K562 (cell line): ENCODE results near the gene TTC31. TPM values are rescaled to one million over a fixed set of nuclear protein-coding genes. Genes with fewer than 3 reads are reported as not detected.
A peak's percentile ranks its signal among the peaks of the same experiment; 100 is the strongest.

Source experiments
- ATAC-seq: fragments of 200-7000 bp; cut with Tn5 transposase; 3 replicates; pipeline ENCODE4 v1.9.1; 2020; ENCODE audit warnings: moderate library complexity
- BruUV-seq: library from RNA; stranded (reverse); fragments of 400-500 nt; replicated peaks from 2 replicates; lab custom pipeline; 2021; lab: Mats Ljungman, UMichigan
- CTCF ChIA-PET: fragments of 300-600 bp; formaldehyde crosslinking; extraction: SDS; loops from one replicate; lab custom pipeline; 2021; ENCODE audit warnings: low intra/inter-chr PET ratio; lab: Yijun Ruan, JAX
- POLR2A ChIA-PET: fragments of 300-600, 350-650 bp; sonication (Branson Sonifier 250); formaldehyde crosslinking; extraction: SDS; loops from one replicate; lab custom pipeline; 2021; ENCODE audit warnings: antibody characterized with exemption, inconsistent platforms; lab: Yijun Ruan, JAX
- DNase-seq, 4 experiments: peaks; one replicate each; pipeline versions ENCODE4 v3.0.0 to v3.0.0-alpha.2; 2011 to 2018; ENCODE audit warnings: low spot score in 3 of 4, mixed read lengths in 3 of 4; ENCODE audit errors: extremely low read depth in 1 of 4
- FAIRE-seq: peaks from 2 replicates; lab custom pipeline; 2011; peaks lifted over from hg19 to GRCh38; lab: Jason Lieb, UNC
- H2AFZ ChIP-seq: 2 replicates; pipeline ENCODE4 v1.6.0; 2011; ENCODE audit warnings: low read depth, low read length, control low read depth, inconsistent platforms
- H3K27ac ChIP-seq: fragments of 200-600 bp; 3 replicates; pipeline ENCODE4 v1.8.0; 2011; ENCODE audit warnings: low read depth, mild to moderate bottlenecking, control low read depth, inconsistent platforms, low read length, moderate library complexity, mixed read lengths; ENCODE audit errors: extremely low read depth
- H3K27me3 ChIP-seq, 2 experiments: fragments of 300-600 bp in 1 of 2; 2 replicates in 1 of 2; 3 replicates in 1 of 2; pipeline versions ENCODE4 v1.6.0 to v1.8.0; 2011; ENCODE audit warnings: inconsistent platforms in 2 of 2, low read length in 2 of 2, mild to moderate bottlenecking in 1 of 2, mixed read lengths in 1 of 2, moderate library complexity in 1 of 2; ENCODE audit not compliant: control insufficient read depth in 2 of 2, insufficient read depth in 2 of 2
- H3K36me3 ChIP-seq: fragments of 300-600 bp; 3 replicates; pipeline ENCODE4 v1.8.0; 2011; ENCODE audit warnings: mild to moderate bottlenecking, low read length, inconsistent platforms; ENCODE audit not compliant: control insufficient read depth, insufficient read depth
- H3K4me1 ChIP-seq, 2 experiments: fragments of 200-600 bp in 1 of 2; replicated peaks in 1 of 2; 2 replicates in 1 of 2; 3 replicates in 1 of 2; pipeline versions ENCODE4 v1.5.1 to v1.8.0; 2011; ENCODE audit warnings: inconsistent platforms in 2 of 2, low read length in 2 of 2, mild to moderate bottlenecking in 1 of 2, mixed read lengths in 1 of 2, moderate library complexity in 1 of 2; ENCODE audit not compliant: control insufficient read depth in 2 of 2, insufficient read depth in 2 of 2
- H3K4me2 ChIP-seq: 2 replicates; pipeline ENCODE4 v1.6.1; 2011; ENCODE audit warnings: low read length, control low read depth, inconsistent platforms, mixed read lengths; ENCODE audit not compliant: insufficient read depth
- H3K4me3 ChIP-seq: fragments of 200-600 bp; sonication (generic), shearing (Covaris generic); 2 replicates; pipeline ENCODE4 v1.5.1; 2016; ENCODE audit warnings: control low read depth, inconsistent platforms
- H3K79me2 ChIP-seq: fragments of 200-600 bp; 3 replicates; pipeline ENCODE4 v1.8.0; 2011; ENCODE audit warnings: low read length, inconsistent platforms; ENCODE audit not compliant: control insufficient read depth, insufficient read depth
- H3K9ac ChIP-seq, 2 experiments: 2 replicates each; pipeline versions ENCODE4 v1.6.0 to v1.6.1; 2011; ENCODE audit warnings: low read depth in 2 of 2, low read length in 2 of 2, control low read depth in 1 of 2, inconsistent platforms in 1 of 2, mild to moderate bottlenecking in 1 of 2, mixed read lengths in 1 of 2; ENCODE audit not compliant: insufficient read depth in 1 of 2
- H3K9me1 ChIP-seq: one replicate; pipeline ENCODE4 v1.6.0; 2011; ENCODE audit warnings: inconsistent platforms, mild to moderate bottlenecking, low read length, moderate library complexity; ENCODE audit not compliant: control insufficient read depth, insufficient read depth
- H3K9me3 ChIP-seq: replicated peaks from 2 replicates; pipeline ENCODE4 v1.5.1; 2011; ENCODE audit warnings: low read depth, low read length, inconsistent platforms; ENCODE audit not compliant: control insufficient read depth, insufficient read depth
- H4K20me1 ChIP-seq: replicated peaks from 2 replicates; pipeline ENCODE4 v1.6.1; 2011; ENCODE audit warnings: low read length, inconsistent platforms, mixed read lengths; ENCODE audit not compliant: control insufficient read depth, insufficient read depth
- CCNT2 ChIP-seq: IDR thresholded peaks from 2 replicates; pipeline ENCODE4 v1.6.1; 2011; ENCODE audit warnings: borderline replicate concordance, low read depth, mild to moderate bottlenecking, moderate library complexity, mixed read lengths, low read length; ENCODE audit not compliant: insufficient read length; ENCODE audit errors: extremely low read depth
- CHD2 ChIP-seq: IDR thresholded peaks from 2 replicates; pipeline ENCODE4 v1.6.1; 2011; ENCODE audit warnings: low read depth, low read length
- DNMT1 ChIP-seq: fragments of 450-650 bp; IDR thresholded peaks from 2 replicates; pipeline ENCODE4 v1.6.1; 2016; ENCODE audit warnings: antibody characterized with exemption, mild to moderate bottlenecking
- ETV6 ChIP-seq, 3 experiments: fragments of 150-350 bp in 1 of 3; sonication (generic) in 1 of 3; formaldehyde crosslinking in 1 of 3; IDR thresholded peaks; 2 replicates each; pipeline versions ENCODE4 v1.6.1 to v1.8.0; 2014 to 2022; ENCODE audit warnings: borderline replicate concordance in 2 of 3, low read depth in 2 of 3, antibody characterized with exemption in 1 of 3, low read length in 1 of 3, mild to moderate bottlenecking in 1 of 3, missing genetic modification reagents in 1 of 3
- HDAC1 ChIP-seq, 2 experiments: fragments of 450-650 bp; IDR thresholded peaks; 2 replicates each; pipeline ENCODE4 v1.6.1; 2016 to 2017; ENCODE audit warnings: inconsistent platforms in 1 of 2, mild to moderate bottlenecking in 1 of 2, moderate library complexity in 1 of 2
- HMGXB4 ChIP-seq: sonication (generic); formaldehyde crosslinking; IDR thresholded peaks from 2 replicates; pipeline ENCODE4 v1.8.1; 2023; ENCODE audit warnings: mild to moderate bottlenecking, missing genetic modification reagents
- POLR2A ChIP-seq: fragments of 450-650 bp; conservative IDR thresholded peaks from 2 replicates; pipeline ENCODE4 v1.6.1; 2016
- RAD51 ChIP-seq: fragments of 450-650 bp; IDR thresholded peaks from 2 replicates; pipeline ENCODE4 v1.7.1; 2016; ENCODE audit warnings: low read depth, mild to moderate bottlenecking, borderline replicate concordance
- RB1 ChIP-seq: fragments of 450-650 bp; IDR thresholded peaks from 2 replicates; pipeline ENCODE4 v1.6.1; 2017; ENCODE audit warnings: low read depth, mild to moderate bottlenecking
- TFE3 ChIP-seq: fragments of 450-650 bp; formaldehyde crosslinking; IDR thresholded peaks from 2 replicates; pipeline ENCODE4 v1.4.0; 2020; ENCODE audit warnings: mild to moderate bottlenecking, mixed read lengths
- THRAP3 ChIP-seq: fragments of 450-650 bp; IDR thresholded peaks from 2 replicates; pipeline ENCODE4 v1.6.1; 2016; ENCODE audit warnings: mild to moderate bottlenecking, inconsistent platforms, borderline replicate concordance
- USF2 ChIP-seq: sonication (generic); formaldehyde crosslinking; IDR thresholded peaks from 2 replicates; pipeline ENCODE4 v1.5.0; 2020; ENCODE audit warnings: missing genetic modification reagents
- ZNF280A ChIP-seq: fragments of 450-650 bp; IDR thresholded peaks from 2 replicates; pipeline ENCODE4 v1.6.1; 2018; ENCODE audit warnings: mild to moderate bottlenecking, low read depth; ENCODE audit not compliant: partially characterized antibody
- WGBS: fragments of 100-300 bp; shearing (Covaris generic); methylation state at CpG from one replicate; pipeline ENCODE4 v1.1.6; 2016; ENCODE audit warnings: low coverage, mixed read lengths; ENCODE audit not compliant: insufficient coverage; ENCODE audit errors: missing lambda C conversion rate; 5-methylcytosine and 5-hydroxymethylcytosine counted together
- in situ Hi-C: fragments of 300-500 bp; cut with MboI; formaldehyde crosslinking; loops from 4 replicates; pipeline ENCODE4 v1.15.0; 2018; ENCODE audit warnings: inconsistent platforms, mixed read lengths
- intact Hi-C: fragments of 100-400 bp; cut with micrococcal nuclease; formaldehyde crosslinking; loops from 2 replicates; pipeline ENCODE4 v1.14.2; 2022
- polyA plus RNA-seq, 8 experiments: library from polyadenylated mRNA; depleted of rRNA in 4 of 8; stranded (reverse) in 5 of 8; unstranded in 3 of 8; fragments of >200 nt; fragmentation: Nextera tagmentation in 2 of 8; fragmentation: Illumina TruSeq in 1 of 8; extraction: Ambion mirVana in 2 of 8; extraction: Trizol in 1 of 8; gene quantifications; 2 replicates each; pipeline versions ENCODE4 v1.2.1 to v1.2.3, GENCODE V29; 2011 to 2014; ENCODE audit warnings: inconsistent platforms in 1 of 8, missing spikeins in 1 of 8
- total RNA-seq, 7 experiments: library from RNA; depleted of rRNA in 6 of 7; stranded (reverse); fragments of >200 nt in 6 of 7; fragmentation: Illumina TruSeq in 2 of 7; extraction: Trizol in 2 of 7; gene quantifications; 2 replicates each; pipeline versions ENCODE4 v1.2.1 to v1.2.3, GENCODE V29; 2011 to 2021; ENCODE audit warnings: low replicate concordance in 1 of 7

TTC31 gene
- total and polyA plus RNA-seq, 9 of the 15 experiments (the other 6 are each of a cell fraction or from before 2014, with no cell fraction given), result 4.7 to 30.5 (median 15.9) TPM

- peaks cover 4 to 28% of the 10 kb centered on the region in 2 experiments; a peak in 4 of 5 replicates for H3K4me1 ChIP-seq
- H3K9me1 ChIP-seq, result no peaks in the 10 kb centered on the region
- no peak overlapping the region for H3K27ac ChIP-seq
- no peaks in the 10 kb centered on the region for H3K27me3 ChIP-seq
- no peaks in the 10 kb centered on the region for H3K79me2 ChIP-seq
- H3K4me2 ChIP-seq, result no peak overlapping the region
- H3K4me3 ChIP-seq, result no peak overlapping the region
- CTCF ChIA-PET, result no interaction called here
- H4K20me1 ChIP-seq, result no peaks in the 10 kb centered on the region
- POLR2A ChIA-PET, result interaction anchor here (0.6 to 1.4 kb wide), 3 partner anchors 9 to 87 kb away, joined by 3 to 4 read pairs (median 3); partner anchors contain the start of genes CCDC142 and TTC31
- BruUV-seq, result no TSS peak
- FAIRE-seq, result peak; percentile 72
- in situ Hi-C loops (no loop called here), intact Hi-C loops (no loop called here)
- WGBS, result 57% methylated on average over 1 of the region's 1 CpG
- H2AFZ ChIP-seq, result no peak overlapping the region
- H3K36me3 ChIP-seq, result peaks cover 40% of the 10 kb centered on the region; the same call in 2 of the 3 replicates
- H3K9me3 ChIP-seq, result no peaks in the 10 kb centered on the region
- no peak overlapping the region for H3K9ac ChIP-seq
- ATAC-seq, result no peak
- DNase-seq, result no peak
- TF ChIP-seq USF2 (CRISPR knock-in tag) (peak; percentile 36; the same call in 1 of the 2 replicates), ZNF280A (no peak), HMGXB4 (no peak), ETV6 (IDR thresholded peaks at IDR 0.05; ENCODE audit: borderline replicate concordance in 1 of 2, low read depth in 2 of 2, low read length in 1 of 2) (no peak), ETV6 (CRISPR knock-in tag; IDR thresholded peaks at IDR 0.05; ENCODE audit: borderline replicate concordance) (no peak), RAD51 (peak; percentile 52), CHD2 (no peak), POLR2A (no peak), HDAC1 (IDR thresholded peaks at IDR 0.05) (no peak), CCNT2 (no peak), RB1 (no peak), THRAP3 (no peak), DNMT1 (no peak), TFE3 (CRISPR knock-in tag) (peak; percentile 68)
These were observed 12.6 kb downstream of the TTC31 start for GRCh38 chr2:74495440-74495839.
